Activated CD4-positive, CD25-positive, alpha-beta regulatory T cell treated with anti-CD3 and anti-CD28 coated beads, Interleukin-2, amount 50 U/mL, for 16 hours (primary cell): ENCODE measurements around the gene PRRG1.
"Not testable (repeated sequence)": the region's sequence is repeated elsewhere in the genome, so short reads cannot be mapped to it uniquely, and the experiment has no call there.

ENCODE experiments used
- DNase-seq: peaks from one replicate; pipeline ENCODE4 v3.0.0-alpha.2; 2020; ENCODE audit warnings: low read depth, low spot score

PRRG1 gene

DNA sequence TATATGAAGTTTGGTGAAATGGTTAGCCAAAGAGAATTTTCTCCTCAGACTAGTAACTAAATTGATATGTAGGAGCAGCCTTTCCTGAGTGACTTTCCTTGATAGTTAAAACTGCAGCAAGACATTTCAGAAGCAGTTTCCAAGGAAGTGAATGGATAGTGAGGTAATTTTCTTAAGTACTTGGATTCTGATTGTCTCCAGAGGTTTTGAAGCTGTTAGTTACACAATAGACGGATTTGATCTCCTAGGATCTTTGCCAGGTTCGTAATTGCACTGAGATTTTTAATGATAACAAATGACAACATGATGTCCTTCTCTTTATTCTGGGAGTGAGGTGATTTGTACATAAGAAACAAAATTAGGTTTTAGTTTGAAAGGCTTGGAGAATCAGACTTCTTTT is 29.2 kb downstream of the PRRG1 start:
- no peak for DNase-seq

DNA sequence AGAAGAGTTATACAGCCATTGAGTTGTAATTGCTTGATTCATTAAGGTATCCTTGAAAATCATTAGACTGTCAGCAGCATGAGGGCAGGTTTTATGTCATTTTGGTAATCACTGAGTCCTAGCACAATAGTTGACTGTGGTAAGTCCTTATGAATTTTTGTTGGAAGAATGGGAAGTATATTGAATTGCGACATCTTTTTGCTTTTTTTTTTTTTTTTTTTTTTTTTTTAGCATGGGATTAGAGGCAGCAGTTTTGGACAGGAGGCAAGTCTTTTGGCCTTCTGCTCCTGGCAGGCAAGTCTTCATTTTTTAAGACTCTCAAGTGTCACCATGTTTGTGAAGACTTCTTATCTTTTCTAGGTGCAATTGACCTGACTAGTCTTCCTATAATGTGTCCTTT is 29.7 kb downstream of the PRRG1 start:
- DNase-seq = no peak

DNA sequence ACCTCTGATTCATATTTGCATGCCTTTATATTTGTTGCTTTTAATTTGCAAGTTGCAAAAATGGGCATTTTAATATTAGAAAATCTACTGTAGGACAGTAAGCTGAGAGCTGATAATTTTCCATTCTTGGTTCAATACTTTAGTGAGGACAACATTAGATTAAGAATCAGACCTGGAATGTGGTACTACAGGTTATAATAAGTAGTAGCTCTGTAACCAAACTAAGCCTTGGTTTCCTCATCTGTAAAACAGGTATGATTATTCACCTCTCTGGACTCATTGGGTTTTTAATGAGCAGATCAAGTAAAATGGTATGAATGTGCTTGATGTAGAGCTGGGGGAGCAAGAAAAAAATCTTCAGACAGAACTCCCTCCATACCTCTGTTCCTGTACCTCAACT is 31.1 kb downstream of the PRRG1 start:
- DNase-seq = no peak

DNA sequence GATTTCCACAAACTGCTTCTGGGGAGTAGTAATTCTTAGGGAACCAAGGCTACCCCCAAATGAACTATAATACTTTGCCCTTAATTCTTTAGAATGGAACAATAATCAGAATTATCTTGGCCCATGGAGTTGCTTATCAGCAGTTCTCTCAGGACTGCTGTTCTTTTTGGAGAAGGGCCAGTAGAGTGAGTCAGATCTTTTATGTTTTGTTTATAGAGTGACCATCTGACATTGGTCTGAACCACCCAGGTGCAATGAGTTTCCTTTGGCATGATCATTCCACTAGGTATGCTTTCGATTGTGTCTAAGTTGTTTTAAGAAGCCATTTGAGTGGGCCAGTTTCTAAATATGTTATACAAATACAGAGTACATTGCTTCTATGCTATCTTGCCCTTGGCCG is 31.8 kb downstream of the PRRG1 start:
- DNase-seq = no peak

DNA sequence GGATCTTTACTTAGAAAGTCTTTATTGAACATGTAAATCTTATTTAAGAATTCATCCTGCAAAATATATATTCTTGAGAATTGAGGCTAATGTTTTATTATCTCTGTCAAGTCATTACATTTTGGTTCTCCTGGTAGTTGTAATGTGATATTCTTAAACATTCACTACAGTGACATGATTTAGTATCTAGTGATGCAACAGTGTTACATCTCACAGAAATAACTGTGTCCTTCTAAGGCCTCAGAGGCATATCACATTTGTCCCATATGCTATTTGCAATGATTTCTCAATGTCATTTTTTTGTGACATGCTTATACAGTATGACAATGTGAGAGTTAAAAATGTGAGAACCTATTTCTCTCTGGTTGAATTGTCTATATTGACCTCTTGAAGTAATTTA is 34.1 kb downstream of the PRRG1 start:
- no peak for DNase-seq

DNA sequence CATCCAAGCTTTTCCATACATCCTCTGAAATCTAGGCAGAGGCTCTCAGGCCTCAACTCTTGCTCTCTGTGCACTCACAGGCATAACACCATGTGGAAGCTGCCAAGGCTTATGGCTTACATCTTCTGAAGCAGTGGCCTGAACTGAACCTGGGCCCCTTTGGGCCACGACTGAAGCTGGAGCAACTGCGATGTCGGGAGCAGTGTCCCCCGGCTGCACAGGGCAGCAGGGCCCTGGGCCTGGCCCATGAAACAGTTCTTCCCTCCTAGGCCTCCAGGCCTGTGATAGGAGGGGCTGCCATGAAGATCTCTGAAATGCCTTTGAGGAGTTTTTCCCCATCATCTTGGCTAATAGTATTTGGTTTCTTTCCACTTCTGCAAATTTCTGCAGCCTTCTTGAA is 39.2 kb downstream of the PRRG1 start:
- DNase-seq = no peak

DNA sequence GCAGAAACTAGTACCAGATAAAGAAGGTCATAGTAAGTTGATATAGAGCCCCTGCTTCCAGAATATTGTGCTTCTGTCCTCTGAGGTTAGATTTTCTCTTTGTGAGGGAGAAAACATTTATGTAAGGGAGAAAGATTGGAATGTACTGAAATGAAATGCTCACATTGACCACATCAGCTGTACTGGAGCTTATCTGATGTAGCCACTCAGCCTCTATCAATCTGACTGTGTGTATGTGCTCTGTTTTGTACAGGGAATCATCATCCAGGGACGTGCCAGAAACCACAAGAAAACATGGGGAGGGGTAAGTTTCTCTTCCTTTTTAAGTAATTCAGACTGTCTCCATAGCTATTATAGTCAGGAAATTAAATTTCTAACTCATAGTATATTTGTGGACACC is 56.8 kb downstream of the PRRG1 start:
- no peak for DNase-seq

DNA sequence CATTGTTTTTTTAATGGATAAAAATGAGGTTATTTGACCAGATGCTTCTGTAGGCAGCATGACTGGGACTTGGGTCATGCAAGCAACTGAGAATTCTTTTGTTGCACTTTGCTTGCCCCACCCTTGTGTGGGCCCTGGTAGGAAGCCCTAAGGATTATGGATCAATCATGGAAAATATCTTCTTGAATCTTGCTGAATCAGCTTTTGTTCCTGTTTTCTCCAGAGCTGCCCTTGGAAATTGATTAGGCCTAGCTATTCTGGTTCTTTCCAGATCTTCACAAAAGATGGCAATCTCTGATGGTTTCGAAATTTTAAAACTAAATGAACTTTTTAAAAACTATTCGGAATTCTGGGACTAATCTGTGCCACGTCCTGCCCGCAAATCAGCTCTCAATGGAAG is 58.6 kb downstream of the PRRG1 start:
- no peak for DNase-seq

DNA sequence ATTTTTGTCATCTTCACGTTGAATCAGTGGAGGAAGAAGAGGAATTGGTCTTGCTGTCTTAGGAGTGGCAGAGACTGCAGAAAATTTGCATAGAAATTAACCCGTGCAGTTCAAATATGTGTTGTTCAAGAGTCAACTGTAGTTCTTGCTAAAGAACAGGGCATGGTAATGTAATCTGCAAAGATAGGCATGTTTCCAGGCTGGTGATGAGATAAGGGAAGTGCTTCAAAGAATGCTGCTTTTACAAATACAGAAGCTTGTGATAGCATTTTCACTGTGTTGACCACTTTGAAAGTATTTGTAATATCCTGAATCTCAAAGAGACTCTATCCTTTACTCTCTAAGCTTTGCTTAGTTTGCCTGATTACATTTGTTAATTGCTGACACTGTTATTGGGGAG is 60.1 kb downstream of the PRRG1 start:
- DNase-seq = no peak

DNA sequence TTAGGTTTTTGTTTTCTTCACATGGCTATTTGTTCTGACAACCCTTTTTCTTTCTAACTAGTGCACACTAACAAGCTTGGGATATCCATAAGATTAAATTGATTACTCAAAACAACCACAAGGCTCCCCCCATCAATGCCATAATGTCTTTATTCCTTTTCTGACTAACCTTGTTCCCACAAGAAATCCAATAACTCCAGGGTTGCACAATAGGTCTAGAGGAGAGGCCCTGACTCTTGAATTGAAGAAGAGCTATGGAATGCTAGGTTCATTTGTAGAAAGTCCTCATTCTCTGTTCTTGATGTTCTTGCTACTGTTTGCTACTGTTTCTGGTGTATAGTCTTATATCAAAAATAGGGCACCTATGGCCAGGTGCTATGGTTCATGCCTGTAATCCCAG is 71.0 kb downstream of the PRRG1 start:
- DNase-seq = no peak

DNA sequence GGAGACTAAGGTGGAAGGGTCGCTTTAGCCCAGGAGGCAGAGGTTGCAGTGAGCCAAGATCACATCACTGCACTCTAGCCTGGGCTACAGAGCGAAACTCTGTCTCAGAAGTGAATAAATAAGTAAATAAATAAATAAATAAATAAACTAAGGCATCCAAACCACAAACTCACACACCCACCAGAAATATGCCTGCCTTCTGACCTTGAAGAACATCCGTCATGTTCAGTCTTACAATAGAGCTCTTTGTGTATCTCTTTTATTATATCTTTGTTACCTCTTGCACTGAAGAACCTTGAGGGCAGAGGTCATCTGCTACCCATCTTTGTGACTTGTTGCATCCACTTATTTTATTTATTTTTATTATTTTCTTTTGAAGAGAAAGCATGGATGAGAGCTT is 71.6 kb downstream of the PRRG1 start:
- DNase-seq = no peak

DNA sequence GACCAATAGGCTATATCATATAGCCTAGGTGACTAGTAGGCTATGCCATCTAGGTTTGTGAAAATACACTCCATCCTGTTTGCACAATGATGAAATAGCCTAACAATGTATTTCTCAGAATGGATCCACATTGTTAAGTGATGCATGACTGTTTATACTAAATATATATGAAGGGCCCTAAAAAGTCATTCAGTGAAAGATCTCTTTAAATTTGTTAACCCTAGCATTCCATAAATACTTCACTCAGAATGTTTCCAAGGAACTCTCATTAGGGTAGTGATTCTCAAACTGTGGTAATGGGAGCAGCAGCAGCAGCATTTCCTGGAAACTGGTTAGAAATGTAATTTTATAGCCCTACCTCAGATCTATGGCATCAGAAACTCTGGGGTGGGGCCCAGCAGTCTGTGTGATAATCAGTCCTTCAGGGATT is 74.9 kb downstream of the PRRG1 start:
- no peak for DNase-seq

DNA sequence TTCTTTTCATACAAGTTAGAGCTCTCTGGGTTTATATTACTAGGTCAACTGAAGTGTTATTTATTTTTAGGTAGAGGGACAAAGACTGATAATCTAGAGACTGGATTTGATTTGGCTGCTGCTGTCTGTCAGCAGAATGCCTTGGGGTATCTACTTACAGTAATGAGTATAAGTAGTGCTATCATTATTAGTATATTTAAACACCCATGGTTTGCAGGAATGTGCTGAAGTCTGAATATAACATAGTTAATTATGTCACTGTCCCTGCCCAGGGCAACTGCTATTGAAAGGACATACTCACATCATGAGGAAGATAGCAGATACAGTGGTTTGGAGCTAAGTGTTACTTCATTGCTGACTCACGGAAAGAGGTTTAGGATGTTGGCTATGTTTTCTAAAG is 76.2 kb downstream of the PRRG1 start:
- DNase-seq = no peak

DNA sequence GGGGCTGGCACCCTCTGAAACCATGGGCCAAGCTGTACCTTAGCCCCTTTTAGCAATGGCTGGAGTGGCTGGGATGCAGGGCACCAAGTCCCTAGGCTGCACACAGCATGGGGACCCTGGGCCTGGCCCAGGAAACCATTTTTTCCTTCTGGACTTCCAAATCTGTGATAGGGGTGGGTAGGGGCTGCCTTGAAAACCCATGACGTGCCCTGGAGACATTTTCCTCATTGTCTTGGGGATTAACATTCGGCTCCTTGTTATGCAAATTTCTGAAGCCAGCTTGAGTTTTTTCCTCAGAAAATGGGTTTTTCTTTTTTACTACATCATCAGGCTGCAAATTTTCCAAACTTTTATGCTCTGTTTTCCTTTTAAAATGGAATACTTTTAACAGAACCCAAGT is 79.8 kb downstream of the PRRG1 start:
- not testable (repeated sequence) for DNase-seq

DNA sequence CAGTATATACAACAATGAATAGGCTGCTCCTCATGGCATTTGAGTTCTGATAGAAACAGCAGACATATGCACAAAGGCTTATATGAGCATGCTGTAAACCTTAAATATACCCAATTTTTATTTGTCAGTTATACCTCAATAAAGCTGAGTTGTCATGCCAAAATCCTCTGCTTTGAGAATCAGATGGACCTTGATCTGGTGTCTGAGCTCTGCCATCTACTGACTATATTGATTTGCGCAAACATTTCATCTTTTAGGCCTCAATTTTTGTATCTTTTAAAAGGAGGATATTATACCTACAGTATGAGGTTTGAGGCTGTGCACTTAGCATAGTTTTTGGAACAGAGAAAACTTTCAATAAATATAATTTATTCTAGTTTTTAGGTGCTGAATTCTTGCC is 85.2 kb downstream of the PRRG1 start:
- no peak for DNase-seq

DNA sequence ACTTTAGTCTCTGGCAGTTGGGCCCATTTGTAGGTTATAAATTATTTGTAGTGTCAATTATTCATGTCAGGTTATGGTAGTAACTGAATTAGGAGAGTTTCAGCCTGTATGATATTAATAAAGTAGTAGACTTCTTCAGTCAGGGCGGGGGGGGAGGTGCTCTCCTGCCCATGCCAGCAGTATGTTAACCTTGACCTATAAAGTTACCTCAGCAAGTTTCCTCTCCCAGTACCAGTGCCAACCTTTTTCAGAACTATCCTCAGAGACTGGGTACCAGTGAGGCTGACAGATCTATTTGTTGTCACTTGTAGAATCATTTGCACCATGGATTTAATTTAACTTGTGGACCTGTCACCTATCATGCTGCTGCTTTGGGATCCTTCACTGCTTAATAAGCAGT is 88.0 kb downstream of the PRRG1 start:
- DNase-seq = no peak

DNA sequence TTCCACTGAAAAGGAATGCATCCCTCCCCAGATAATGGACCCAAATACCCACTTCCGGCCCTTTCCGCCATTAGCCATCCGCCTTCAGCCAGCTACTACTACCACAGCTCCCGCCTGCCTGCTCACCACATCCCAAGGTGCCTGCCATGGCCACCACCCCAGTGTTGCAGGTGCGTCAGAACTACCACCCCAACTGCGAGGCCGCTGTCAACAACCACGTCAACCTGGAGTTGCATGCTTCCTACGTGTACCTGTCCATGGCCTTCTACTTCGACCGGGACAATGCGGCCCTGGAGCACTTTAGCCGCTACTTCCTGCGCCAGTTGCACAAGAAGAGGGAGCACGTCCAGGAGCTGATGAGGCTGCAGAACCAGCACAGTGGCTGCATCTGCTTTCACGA is 92.2 kb downstream of the PRRG1 start:
- no peak for DNase-seq

DNA sequence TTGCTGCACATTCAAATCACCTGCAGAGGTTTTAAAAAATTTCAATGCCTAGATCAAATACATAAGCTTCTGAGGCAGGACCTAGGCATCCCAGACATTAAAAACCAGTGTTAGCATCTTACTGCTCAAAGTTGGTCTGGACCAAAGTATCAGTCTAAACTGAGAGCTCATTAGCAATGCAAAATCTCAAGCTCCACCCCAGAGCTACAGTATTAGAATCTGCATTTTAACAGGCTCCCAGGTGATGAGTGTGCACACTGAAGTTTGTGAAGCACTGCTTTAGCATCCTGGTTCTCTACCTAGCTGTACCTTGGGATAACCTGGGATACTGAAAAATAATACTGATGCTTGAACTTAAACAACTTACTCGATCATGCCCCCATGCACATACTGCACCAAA is 96.0 kb downstream of the PRRG1 start:
- no peak for DNase-seq

DNA sequence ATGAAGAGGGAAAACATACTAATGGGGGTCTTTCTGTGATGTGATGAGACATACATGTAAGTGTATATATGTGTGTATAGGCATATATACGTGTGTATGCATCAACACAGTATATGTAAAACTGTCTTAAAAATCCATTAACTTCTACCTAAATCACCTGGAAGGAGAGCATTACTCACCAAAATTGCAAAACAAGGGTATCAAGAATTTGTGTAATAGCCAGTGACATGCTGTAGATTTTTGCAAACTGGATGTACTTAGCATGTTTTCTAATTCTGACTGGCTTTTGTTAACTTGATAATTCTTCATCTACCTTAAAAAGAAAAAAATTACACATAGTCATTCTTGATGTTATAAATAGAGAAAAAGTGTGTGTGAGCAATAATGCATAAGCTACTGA is 104.7 kb downstream of the PRRG1 start:
- DNase-seq = no peak

DNA sequence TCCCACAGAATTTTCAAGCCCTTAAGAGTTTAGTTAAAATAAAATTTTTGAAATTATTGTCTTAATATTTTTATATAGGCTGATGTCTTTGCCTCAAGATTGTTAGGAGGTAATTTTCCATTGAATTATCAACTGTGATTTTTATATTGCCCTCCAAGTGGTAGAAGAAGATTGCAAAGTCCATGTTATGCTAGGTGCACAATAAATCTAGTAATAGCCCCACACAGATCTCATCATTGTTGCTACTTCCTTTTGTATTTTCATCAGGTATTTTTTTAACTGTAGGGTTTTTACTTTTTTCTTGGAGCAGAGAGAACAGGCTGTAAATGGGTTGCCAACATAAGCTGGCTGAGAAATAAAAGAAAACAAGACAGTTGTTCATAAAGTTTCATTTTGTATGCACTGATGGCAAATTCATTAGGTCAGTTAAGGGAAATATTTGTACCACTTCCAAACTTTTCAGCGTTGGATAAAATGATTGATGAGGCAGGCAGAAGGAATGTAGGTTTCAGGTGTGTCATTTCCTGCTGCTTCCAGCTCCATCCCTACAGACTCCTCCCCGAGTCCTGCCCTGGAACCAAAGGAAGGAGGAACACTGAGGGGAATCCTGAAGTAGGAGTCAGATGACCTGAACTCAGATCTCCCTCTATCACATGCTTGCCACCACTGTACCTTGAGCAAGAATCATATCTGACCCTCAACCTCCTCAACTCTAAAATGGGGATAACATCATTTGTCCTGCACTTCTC is 105.5 kb downstream of the PRRG1 start:
- DNase-seq = no peak

DNA sequence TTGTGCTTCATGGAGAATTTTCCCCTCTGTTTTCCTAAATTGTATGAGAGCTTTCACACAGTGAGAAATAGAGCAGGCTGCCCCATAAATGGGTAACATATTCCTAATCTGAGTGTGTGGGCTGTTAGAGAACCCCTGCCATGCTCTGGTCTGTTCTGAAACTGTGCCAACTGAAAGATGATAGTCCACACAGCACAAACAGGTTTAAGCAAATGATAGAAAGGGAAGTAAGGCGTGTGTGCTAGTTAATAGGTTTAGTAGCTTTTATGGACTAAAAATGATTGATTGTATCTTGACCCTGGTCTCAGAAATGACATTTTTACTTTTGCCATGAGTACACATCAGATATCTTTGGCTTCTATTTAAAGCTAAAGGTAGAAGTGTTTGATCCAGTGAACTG is 106.2 kb downstream of the PRRG1 start:
- no peak for DNase-seq

DNA sequence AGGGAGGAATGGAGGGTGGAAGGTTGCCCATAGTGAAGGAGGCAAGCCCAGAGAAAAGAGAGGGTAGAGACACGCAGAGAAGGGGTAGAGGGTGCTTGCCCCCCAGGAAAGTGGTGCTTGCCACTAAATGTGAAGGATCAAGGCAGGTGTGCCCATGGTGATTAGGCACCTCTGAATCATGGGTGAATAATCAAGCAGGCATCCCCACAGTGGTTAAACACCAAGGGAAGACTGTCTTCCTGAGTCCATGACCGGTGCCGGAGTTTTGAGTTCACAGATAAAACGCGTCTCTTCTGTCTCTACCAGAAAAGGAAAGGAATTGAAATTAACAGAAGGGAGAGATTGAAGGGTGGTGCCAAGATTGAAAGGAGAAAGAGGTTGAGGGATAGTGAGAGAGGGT is 111.1 kb downstream of the PRRG1 start:
- not testable (repeated sequence) for DNase-seq

DNA sequence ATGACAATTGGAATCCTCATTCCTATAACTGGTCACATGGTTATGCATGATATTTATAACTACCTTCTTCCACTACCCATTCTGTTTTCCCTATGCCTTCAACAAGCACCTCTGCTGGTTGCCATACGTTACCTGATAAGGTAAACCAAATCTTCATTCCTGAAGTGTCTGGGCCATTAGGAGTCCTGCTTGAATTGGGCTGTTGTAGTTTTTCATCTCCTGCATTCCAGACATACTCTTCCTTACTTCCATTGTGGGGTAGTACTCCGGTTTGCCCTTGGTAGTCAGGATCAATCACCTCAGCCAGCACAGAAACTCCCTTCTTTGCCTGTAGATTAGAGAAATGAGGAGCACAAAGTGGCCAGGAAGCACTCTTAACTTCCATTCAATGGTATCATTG is 113.2 kb downstream of the PRRG1 start:
- DNase-seq = no peak

DNA sequence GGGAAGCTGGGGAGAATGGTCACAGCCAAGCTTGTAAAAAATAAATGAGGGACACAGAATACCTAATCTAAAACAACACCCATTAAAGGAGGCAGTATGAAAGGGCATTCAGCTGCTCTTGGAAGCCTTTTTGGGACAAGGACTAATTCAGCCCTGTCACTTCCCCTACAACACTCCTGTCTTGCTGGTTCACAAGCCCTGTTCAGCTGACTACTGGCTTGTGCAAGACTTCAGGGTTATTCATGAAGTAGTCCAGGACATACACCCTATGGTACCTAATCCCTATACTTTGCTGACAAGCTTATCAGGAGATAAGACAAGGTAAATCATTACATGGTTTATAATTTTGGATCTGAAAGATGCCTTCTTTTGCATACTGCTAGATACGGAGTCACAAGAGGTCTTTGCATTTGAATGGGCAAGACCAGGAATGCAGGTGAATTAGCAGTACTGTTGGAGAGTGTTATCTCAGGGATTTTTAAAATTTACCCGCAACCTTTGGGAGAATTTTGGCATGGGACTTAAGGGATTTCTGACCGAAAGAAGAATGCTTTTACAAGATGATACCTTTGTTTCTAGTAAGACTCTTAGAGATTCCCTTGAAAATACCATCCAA is 119.1 kb downstream of the PRRG1 start:
- no peak for DNase-seq
